LNCaP clone FGC (cell line): ENCODE results near the gene WDR46.

Experiments used
- DNase-seq: peaks from one replicate; pipeline ENCODE4 v3.0.0-alpha.2; 2011; ENCODE audit warnings: low read depth
- H3K4me3 ChIP-seq: 2 replicates; pipeline ENCODE4 v1.5.1; 2011; ENCODE audit warnings: mild to moderate bottlenecking, low read depth, low read length, control low read depth
- CTCF ChIP-seq: IDR thresholded peaks from 2 replicates; pipeline ENCODE4 v1.5.1; 2012; ENCODE audit warnings: mild to moderate bottlenecking; ENCODE audit not compliant: control insufficient read depth, insufficient read depth; ENCODE audit errors: extremely low read depth

WDR46 gene

GRCh38 chr6:33295621-33296369, 6.8 kb upstream of the WDR46 start:
- no peak for DNase-seq
- no peak for TF ChIP-seq CTCF
- H3K4me3 ChIP-seq = no peak overlapping the region

GRCh38 chr6:33294086-33294823, 5.2 kb upstream of the WDR46 start:
- no peak for TF ChIP-seq CTCF
- no peak overlapping the region for H3K4me3 ChIP-seq
- DNase-seq = no peak

- H3K4me3 ChIP-seq = no peak overlapping the region
- no peak for DNase-seq
- TF ChIP-seq CTCF = no peak
Measured at GRCh38 chr6:33292996-33293682, 4.1 kb upstream of the WDR46 start.

GRCh38 chr6:33290459-33290858, 1.4 kb upstream of the WDR46 start:
- peak overlapping the region; percentile 100 for H3K4me3 ChIP-seq
- TF ChIP-seq CTCF = no peak
- DNase-seq = no peak

GRCh38 chr6:33289784-33290315, 811 bp upstream of the WDR46 start:
- DNase-seq = no peak
- H3K4me3 ChIP-seq = peak overlapping the region; percentile 100
- TF ChIP-seq CTCF = no peak

- no peak for DNase-seq
- no peak for TF ChIP-seq CTCF
- peak overlapping the region; percentile 100 for H3K4me3 ChIP-seq
Measured at GRCh38 chr6:33288141-33288920, 708 bp downstream of the WDR46 start.
